ENCODE data around the gene MRPL37. TPM values are rescaled to one million over a fixed set of nuclear protein-coding genes. Genes with fewer than 3 reads are reported as not detected.

The MRPL37 gene
- total and polyA plus RNA-seq, 8 donors, result 17.5 to 49.2 (median 35.1) TPM

GRCh38 chr1:54167422-54168139 lies 32.4 kb upstream of the MRPL37 start:
- Histone ChIP-seq H3K27me3 (no peaks in the 10 kb centered on the region), H3K4me1 (no peaks in the 10 kb centered on the region), H3K9me3 (no peaks in the 10 kb centered on the region), H3K36me3 (no peaks in the 10 kb centered on the region), H3K4me3 (no peak overlapping the region), H3K27ac (no peak overlapping the region)
- DNase-seq (no peak), FAIRE-seq (no peak), ATAC-seq (no peak)
- intact Hi-C loops (cut with DNase I), result no loop called here
- WGBS, 2 donors, result 86 to 91% methylated on average over 9 of the region's 9 CpGs
- no peak for TF ChIP-seq CTCF (IDR thresholded peaks at IDR 0.05)

GRCh38 chr1:54168206-54168965 lies 31.6 kb upstream of the MRPL37 start:
- intact Hi-C loops (cut with DNase I), result no loop called here
- Histone ChIP-seq H3K4me3 (no peak overlapping the region), H3K27ac (no peak overlapping the region), H3K9me3 (no peaks in the 10 kb centered on the region), H3K36me3 (no peaks in the 10 kb centered on the region), H3K27me3 (no peaks in the 10 kb centered on the region), H3K4me1 (no peaks in the 10 kb centered on the region)
- DNase-seq, result no peak
- 74 to 86% methylated on average over 7 to 8 of the region's 8 CpGs for WGBS, 2 donors
- FAIRE-seq, result no peak
- no peak for TF ChIP-seq CTCF (IDR thresholded peaks at IDR 0.05)
- ATAC-seq, result no peak

- DNase-seq (no peak), FAIRE-seq (no peak)
- 53 to 73% methylated on average over 3 of the region's 3 CpGs for WGBS, 2 donors
Measured at GRCh38 chr1:54169068-54169467, 30.9 kb upstream of the MRPL37 start.

GRCh38 chr1:54171016-54171415 lies 29.0 kb upstream of the MRPL37 start:
- Histone ChIP-seq H3K9me3 (no peaks in the 10 kb centered on the region), H3K27me3 (no peaks in the 10 kb centered on the region), H3K4me1 (no peaks in the 10 kb centered on the region), H3K4me3 (no peak overlapping the region), H3K27ac (no peak overlapping the region), H3K36me3 (no peaks in the 10 kb centered on the region)
- intact Hi-C loops (cut with DNase I), result no loop called here
- DNase-seq, result no peak
- no peak for FAIRE-seq
- TF ChIP-seq CTCF (IDR thresholded peaks at IDR 0.05), result no peak
- ATAC-seq, result no peak
- WGBS, 2 donors, result 87 to 89% methylated on average over 8 of the region's 8 CpGs

More at GRCh38 chr1:54169068-54169467, 30.9 kb upstream of the MRPL37 start:
- Histone ChIP-seq H3K27me3 (no peaks in the 10 kb centered on the region), H3K36me3 (no peaks in the 10 kb centered on the region), H3K4me1 (no peaks in the 10 kb centered on the region), H3K4me3 (no peak overlapping the region), H3K9me3 (no peaks in the 10 kb centered on the region), H3K27ac (no peak overlapping the region)
- TF ChIP-seq CTCF (IDR thresholded peaks at IDR 0.05), result no peak
- no peak for ATAC-seq
- intact Hi-C loops (cut with DNase I), result no loop called here

- 88 to 89% methylated on average over 8 of the region's 8 CpGs for WGBS, 2 donors
- no peak for FAIRE-seq
Measured at GRCh38 chr1:54171606-54172005, 28.4 kb upstream of the MRPL37 start.

More at GRCh38 chr1:54171606-54172005, 28.4 kb upstream of the MRPL37 start:
- H3K9me3 ChIP-seq, result no peaks in the 10 kb centered on the region
- H3K36me3 ChIP-seq, result no peaks in the 10 kb centered on the region
- H3K4me1 ChIP-seq, result no peaks in the 10 kb centered on the region
- H3K27me3 ChIP-seq, result no peaks in the 10 kb centered on the region
- ATAC-seq, result no peak
- no peak overlapping the region for H3K27ac ChIP-seq
- no peak for TF ChIP-seq CTCF (IDR thresholded peaks at IDR 0.05)
- no peak for DNase-seq
- intact Hi-C loops (cut with DNase I), result no loop called here
- no peak overlapping the region for H3K4me3 ChIP-seq
